ENCODE data around the gene CLMN. TPM values are rescaled to one million over a fixed set of nuclear protein-coding genes. Genes with fewer than 3 reads are reported as not detected.

The CLMN gene
- total and polyA plus RNA-seq, 2 experiments from 2014 or later, result 15.7 to 40.0 TPM

DNA sequence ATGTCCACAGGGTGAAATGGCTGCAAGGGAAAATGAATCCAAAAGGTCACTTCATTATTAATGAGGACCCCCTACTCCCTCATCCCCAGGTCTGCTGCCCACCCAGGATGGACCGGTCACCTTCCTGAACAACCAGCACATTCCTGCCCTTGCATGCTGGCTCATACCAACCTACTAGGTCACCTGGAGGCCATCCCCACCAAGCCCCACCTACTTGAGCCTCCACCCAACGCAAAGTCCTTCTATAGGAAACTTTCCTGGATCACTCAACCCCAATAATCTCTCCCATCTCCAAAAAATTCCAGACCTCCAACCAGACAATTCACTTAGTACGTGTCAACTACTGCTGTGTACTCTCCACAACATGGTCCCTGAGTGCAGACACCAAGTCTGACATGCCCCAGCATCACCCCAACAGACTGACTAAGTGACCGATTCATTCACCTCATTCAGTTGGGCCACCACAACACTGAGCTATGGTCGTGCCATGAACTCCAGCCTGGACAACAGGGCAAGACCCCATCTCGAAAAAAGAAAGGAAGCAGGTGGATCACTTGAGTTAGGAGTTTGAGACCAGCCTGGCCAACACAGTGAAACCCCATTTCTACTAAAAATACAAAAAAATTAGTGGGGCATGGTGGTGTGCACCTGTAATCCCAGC lies 18.1 kb downstream of the CLMN start:
- WGBS (ENCODE audit: low lambda C conversion rate, missing lambda C conversion rate), result 97% methylated on average over 6 of the region's 6 CpGs
- no peaks in the 10 kb centered on the region for H3K36me3 ChIP-seq (replicated peaks; ENCODE audit: insufficient read depth, low read depth)
- peaks cover 6% of the 10 kb centered on the region for H3K4me1 ChIP-seq (ENCODE audit: insufficient read depth)

GRCh38 chr14:95300697-95301526 lies 18.8 kb downstream of the CLMN start:
- DNase-seq (ENCODE audit: low spot score), result no peak
- no peaks in the 10 kb centered on the region for H4K20me1 ChIP-seq (ENCODE audit: insufficient read depth, poor library complexity, severe bottlenecking)
- H3K4me2 ChIP-seq, result no peak overlapping the region
- H3K36me3 ChIP-seq (replicated peaks; ENCODE audit: insufficient read depth, low read depth), result no peaks in the 10 kb centered on the region
- 88% methylated on average over 8 of the region's 8 CpGs for WGBS (ENCODE audit: low lambda C conversion rate, missing lambda C conversion rate)
- H3K27me3 ChIP-seq, result no peaks in the 10 kb centered on the region
- H3K9me3 ChIP-seq (ENCODE audit: low read depth), result no peaks in the 10 kb centered on the region
- H3K9me2 ChIP-seq (replicated peaks; ENCODE audit: insufficient read depth), result no peaks in the 10 kb centered on the region
- peaks cover 6% of the 10 kb centered on the region for H3K4me1 ChIP-seq (ENCODE audit: insufficient read depth)
- TF ChIP-seq EZH2phosphoT487 (IDR thresholded peaks at IDR 0.05; ENCODE audit: low read depth, severe bottlenecking, unreplicated experiment) (no peak), EZH2 (IDR thresholded peaks at IDR 0.05; ENCODE audit: borderline replicate concordance) (no peak)
- TF ChIP-seq, protein P1, sequence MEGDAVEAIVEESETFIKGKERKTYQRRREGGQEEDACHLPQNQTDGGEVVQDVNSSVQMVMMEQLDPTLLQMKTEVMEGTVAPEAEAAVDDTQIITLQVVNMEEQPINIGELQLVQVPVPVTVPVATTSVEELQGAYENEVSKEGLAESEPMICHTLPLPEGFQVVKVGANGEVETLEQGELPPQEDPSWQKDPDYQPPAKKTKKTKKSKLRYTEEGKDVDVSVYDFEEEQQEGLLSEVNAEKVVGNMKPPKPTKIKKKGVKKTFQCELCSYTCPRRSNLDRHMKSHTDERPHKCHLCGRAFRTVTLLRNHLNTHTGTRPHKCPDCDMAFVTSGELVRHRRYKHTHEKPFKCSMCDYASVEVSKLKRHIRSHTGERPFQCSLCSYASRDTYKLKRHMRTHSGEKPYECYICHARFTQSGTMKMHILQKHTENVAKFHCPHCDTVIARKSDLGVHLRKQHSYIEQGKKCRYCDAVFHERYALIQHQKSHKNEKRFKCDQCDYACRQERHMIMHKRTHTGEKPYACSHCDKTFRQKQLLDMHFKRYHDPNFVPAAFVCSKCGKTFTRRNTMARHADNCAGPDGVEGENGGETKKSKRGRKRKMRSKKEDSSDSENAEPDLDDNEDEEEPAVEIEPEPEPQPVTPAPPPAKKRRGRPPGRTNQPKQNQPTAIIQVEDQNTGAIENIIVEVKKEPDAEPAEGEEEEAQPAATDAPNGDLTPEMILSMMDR (IDR thresholded peaks at IDR 0.05; ENCODE audit: poor library complexity), result no peak
- no peak overlapping the region for H2AFZ ChIP-seq
- peaks cover 17% of the 10 kb centered on the region for H3K79me2 ChIP-seq
- H3K27ac ChIP-seq, result peak overlapping the region; percentile 34
- no peak overlapping the region for H3K4me3 ChIP-seq

More for the DNA sequence above, 18.1 kb downstream of the CLMN start:
- TF ChIP-seq EZH2 (IDR thresholded peaks at IDR 0.05; ENCODE audit: borderline replicate concordance) (no peak), EZH2phosphoT487 (IDR thresholded peaks at IDR 0.05; ENCODE audit: low read depth, severe bottlenecking, unreplicated experiment) (no peak)
- TF ChIP-seq, protein P1 (IDR thresholded peaks at IDR 0.05; ENCODE audit: poor library complexity), result no peak
- Histone ChIP-seq H3K27me3 (no peaks in the 10 kb centered on the region), H4K20me1 (ENCODE audit: insufficient read depth, poor library complexity, severe bottlenecking) (no peaks in the 10 kb centered on the region), H3K4me2 (no peak overlapping the region), H3K4me3 (no peak overlapping the region), H3K79me2 (peaks cover 23% of the 10 kb centered on the region), H3K27ac (no peak overlapping the region), H2AFZ (no peak overlapping the region), H3K9me3 (ENCODE audit: low read depth) (no peaks in the 10 kb centered on the region), H3K9me2 (replicated peaks; ENCODE audit: insufficient read depth) (no peaks in the 10 kb centered on the region)
- no peak for DNase-seq (ENCODE audit: low spot score)

DNA sequence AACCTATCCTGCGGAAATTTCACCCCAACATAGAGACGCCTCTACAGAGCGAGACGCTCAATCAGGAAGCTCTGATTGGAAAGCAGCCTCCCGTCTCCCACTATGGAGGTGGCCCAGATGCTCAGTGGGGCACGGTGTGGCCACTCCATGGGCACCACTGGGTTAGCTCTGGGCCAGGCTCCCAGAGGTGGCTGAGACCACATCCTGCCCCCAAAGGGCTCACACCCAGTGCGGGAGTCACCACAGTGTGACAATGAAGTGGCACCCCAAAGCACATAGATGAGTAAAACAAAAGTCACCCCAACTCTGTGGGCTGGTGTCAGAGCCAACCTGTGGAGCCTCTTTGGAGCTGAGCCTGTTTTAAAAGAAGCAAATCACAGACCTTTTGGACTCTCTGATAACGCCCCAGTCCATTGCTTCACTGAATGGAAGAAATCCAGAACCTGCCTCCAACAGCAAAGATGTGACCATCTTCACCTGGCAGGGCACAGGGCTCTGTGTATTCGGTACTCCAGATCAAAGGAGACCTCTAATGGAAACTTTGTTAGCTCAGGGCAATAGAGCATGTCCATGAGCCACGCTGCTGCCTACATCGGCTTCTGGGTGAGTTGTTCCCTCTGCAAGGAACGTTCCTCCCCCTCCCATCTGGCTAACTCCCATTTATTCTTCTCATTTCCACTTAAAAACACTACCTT lies 19.6 kb downstream of the CLMN start:
- Histone ChIP-seq H3K79me2 (peaks cover 12% of the 10 kb centered on the region), H3K9me3 (ENCODE audit: low read depth) (no peaks in the 10 kb centered on the region), H3K27me3 (no peaks in the 10 kb centered on the region), H2AFZ (no peak overlapping the region), H3K4me3 (no peak overlapping the region), H3K36me3 (replicated peaks; ENCODE audit: insufficient read depth, low read depth) (no peaks in the 10 kb centered on the region), H3K4me2 (no peak overlapping the region), H3K27ac (peak overlapping the region; percentile 34), H3K9me2 (replicated peaks; ENCODE audit: insufficient read depth) (no peaks in the 10 kb centered on the region), H3K4me1 (ENCODE audit: insufficient read depth) (peaks cover 6% of the 10 kb centered on the region), H4K20me1 (ENCODE audit: insufficient read depth, poor library complexity, severe bottlenecking) (no peaks in the 10 kb centered on the region)
- WGBS (ENCODE audit: low lambda C conversion rate, missing lambda C conversion rate), result 87% methylated on average over 12 of the region's 12 CpGs
- TF ChIP-seq EZH2phosphoT487 (IDR thresholded peaks at IDR 0.05; ENCODE audit: low read depth, severe bottlenecking, unreplicated experiment) (no peak), EZH2 (IDR thresholded peaks at IDR 0.05; ENCODE audit: borderline replicate concordance) (no peak)
- TF ChIP-seq, protein P1 (IDR thresholded peaks at IDR 0.05; ENCODE audit: poor library complexity), result no peak
- no peak for DNase-seq (ENCODE audit: low spot score)
